Upper lobe of left lung (tissue), 4 donors: ENCODE measurements around the gene WNT3.

Source experiments
- POLR2A ChIP-seq, 4 donors: fragments of 450-650 bp; IDR thresholded peaks; one replicate each; pipeline ENCODE4 v1.5.1; 2016 to 2017; ENCODE audit warnings: antibody characterized with exemption in 4 of 4, mild to moderate bottlenecking in 2 of 4
- TF ChIP-seq, protein P1 (sequence below), 6 experiments: fragments of 450-650 bp in 4 of 6; fragments of 200-600 bp in 2 of 6; sonication (generic) in 2 of 6; IDR thresholded peaks; one replicate each; pipeline ENCODE4 v1.5.1; 2016 to 2019; ENCODE audit warnings: antibody characterized with exemption in 6 of 6

DNA sequence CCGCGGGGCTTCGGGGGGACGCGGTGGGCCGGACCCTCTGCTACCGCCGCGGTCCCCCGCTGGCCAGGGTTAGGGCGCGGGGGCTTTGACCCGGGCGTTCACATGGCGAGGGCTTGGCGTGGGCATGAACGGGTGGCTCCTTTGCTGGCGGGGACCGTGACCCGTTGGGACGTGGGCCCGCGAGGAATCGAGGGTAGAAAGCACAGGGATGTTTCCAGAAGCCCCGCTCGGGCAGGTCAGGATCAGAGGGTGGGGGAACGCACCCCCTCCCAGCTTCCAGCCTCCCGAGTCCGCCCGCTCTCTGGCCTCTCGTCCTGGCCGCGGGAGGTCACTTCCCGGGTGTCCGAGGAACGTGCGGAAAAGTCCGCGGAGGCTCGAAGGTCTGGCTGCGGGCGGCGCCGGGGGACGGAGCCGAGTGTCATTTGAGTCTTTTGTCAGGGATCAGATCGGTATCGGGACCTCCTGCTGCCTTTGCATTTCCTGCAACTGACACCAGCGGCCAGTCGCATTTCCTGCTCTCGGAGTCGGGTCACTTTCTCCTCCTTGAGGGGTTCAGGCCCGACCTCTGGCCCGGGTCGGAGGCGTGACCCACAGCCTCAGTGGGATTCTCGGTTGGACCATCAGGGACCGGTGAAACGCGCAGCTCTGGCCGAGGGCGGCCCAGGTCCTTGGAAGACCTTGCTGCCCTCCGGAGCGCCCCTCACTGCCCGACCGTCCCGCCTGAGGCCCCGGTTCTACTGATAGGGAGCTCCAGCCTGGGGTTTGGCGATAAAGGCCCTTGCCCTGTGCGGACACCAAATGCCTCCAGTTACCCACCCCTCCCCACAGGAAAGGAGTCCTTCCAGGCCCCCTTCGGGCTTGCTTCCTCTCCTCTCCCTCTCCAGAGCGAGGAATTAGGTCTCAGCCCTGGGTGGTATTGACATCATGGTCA is 702 bp upstream of the WNT3 start:
- no peak for TF ChIP-seq POLR2A (IDR thresholded peaks at IDR 0.05)
- TF ChIP-seq, protein P1, sequence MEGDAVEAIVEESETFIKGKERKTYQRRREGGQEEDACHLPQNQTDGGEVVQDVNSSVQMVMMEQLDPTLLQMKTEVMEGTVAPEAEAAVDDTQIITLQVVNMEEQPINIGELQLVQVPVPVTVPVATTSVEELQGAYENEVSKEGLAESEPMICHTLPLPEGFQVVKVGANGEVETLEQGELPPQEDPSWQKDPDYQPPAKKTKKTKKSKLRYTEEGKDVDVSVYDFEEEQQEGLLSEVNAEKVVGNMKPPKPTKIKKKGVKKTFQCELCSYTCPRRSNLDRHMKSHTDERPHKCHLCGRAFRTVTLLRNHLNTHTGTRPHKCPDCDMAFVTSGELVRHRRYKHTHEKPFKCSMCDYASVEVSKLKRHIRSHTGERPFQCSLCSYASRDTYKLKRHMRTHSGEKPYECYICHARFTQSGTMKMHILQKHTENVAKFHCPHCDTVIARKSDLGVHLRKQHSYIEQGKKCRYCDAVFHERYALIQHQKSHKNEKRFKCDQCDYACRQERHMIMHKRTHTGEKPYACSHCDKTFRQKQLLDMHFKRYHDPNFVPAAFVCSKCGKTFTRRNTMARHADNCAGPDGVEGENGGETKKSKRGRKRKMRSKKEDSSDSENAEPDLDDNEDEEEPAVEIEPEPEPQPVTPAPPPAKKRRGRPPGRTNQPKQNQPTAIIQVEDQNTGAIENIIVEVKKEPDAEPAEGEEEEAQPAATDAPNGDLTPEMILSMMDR (IDR thresholded peaks at IDR 0.05) = no peak
